Activated T-helper 1 cell treated with anti-CD3 and anti-CD28 coated beads, Interleukin-12 subunit alpha, Interleukin-12 subunit beta, Interleukin-2, Interleukin-4 antibody, amounts not matched to agents 30 ng/mL and 10 ng/mL and 1 ng/mL, durations not matched to agents 14 hours and 24 hours and 36 hours (primary cell): ENCODE data around the gene FASN. TPM values are rescaled to one million over a fixed set of nuclear protein-coding genes. Genes with fewer than 3 reads are reported as not detected.

Source experiments
- DNase-seq: peaks from one replicate; pipeline ENCODE4 v3.0.0; 2021; ENCODE audit warnings: low spot score
- H3K27ac Mint-ChIP-seq: one replicate; pipeline ENCODE4 v1.8.0; 2021; ENCODE audit warnings: mild to moderate bottlenecking, mixed read lengths
- H3K27me3 Mint-ChIP-seq: one replicate; pipeline ENCODE4 v1.8.0; 2022; ENCODE audit warnings: mild to moderate bottlenecking, moderate library complexity, mixed read lengths; ENCODE audit not compliant: insufficient read depth
- H3K36me3 Mint-ChIP-seq: one replicate; pipeline ENCODE4 v1.8.0; 2021; ENCODE audit warnings: low read depth, mixed read lengths
- H3K4me1 Mint-ChIP-seq: one replicate; pipeline ENCODE4 v1.8.0; 2021; ENCODE audit warnings: low read depth, mixed read lengths
- H3K4me3 Mint-ChIP-seq: one replicate; pipeline ENCODE4 v1.8.0; 2021; ENCODE audit warnings: mild to moderate bottlenecking, moderate library complexity, mixed read lengths
- H3K9me3 Mint-ChIP-seq: one replicate; pipeline ENCODE4 v1.8.0; 2021; ENCODE audit warnings: mixed read lengths
- intact Hi-C: fragments of 100-400 bp; cut with micrococcal nuclease; formaldehyde crosslinking; loops from one replicate; pipeline ENCODE4 v1.15.1; 2024
- total RNA-seq: library from RNA; stranded (reverse); gene quantifications from 2 replicates; pipeline ENCODE4 v1.2.3, GENCODE V29; 2022

FASN gene
- total RNA-seq, 1 donor from 2014 or later = 421 TPM

DNA sequence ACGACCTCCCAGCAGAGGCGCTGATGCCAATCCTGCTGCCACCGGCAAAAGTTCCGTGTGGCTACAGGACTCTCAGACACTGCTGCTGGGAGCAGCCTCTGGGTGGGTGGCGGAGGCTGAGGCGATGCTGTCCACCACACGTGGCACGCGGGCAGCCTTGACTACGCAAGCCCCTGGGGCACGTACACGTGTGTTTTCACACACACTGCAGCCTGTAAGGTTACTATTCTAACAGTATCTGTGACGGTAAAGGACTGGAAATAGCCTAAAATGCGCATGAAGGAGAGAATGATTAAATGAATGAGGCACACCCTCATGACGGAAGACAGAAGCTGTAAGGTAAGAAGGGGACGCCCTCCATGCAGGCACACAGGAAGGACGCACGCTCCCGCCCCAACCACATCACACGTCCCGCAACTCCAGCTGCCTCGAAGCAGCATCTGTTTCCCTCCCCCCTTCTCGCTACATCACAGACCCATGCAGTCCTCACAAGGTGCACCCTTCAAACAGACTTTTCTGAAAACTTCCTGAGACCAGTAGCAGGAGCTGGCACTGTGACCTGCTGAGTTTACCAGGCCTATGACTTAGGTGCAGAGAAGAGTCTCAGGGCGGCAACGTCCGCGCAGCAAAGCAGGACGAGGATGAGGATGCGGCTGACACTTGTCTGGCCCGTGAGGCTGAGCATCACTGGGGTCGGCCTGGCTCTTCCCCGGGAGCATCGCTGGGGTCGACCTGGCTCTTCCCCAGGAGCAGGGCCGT, 28.7 kb upstream of the FASN start:
- DNase-seq = peak; percentile 73
- peak overlapping the region; percentile 82 for H3K4me3 Mint-ChIP-seq
- intact Hi-C loops = loop anchor here (2.0 to 10.0 kb wide), 2 partner anchors 20 to 78 kb away; no protein-coding TSS in a partner anchor
- H3K9me3 Mint-ChIP-seq = no peaks in the 10 kb centered on the region
- H3K27me3 Mint-ChIP-seq = no peaks in the 10 kb centered on the region
- peaks cover 9% of the 10 kb centered on the region for H3K36me3 Mint-ChIP-seq
- H3K27ac Mint-ChIP-seq = peak overlapping the region; percentile 86
- H3K4me1 Mint-ChIP-seq = peaks cover 34% of the 10 kb centered on the region

DNA sequence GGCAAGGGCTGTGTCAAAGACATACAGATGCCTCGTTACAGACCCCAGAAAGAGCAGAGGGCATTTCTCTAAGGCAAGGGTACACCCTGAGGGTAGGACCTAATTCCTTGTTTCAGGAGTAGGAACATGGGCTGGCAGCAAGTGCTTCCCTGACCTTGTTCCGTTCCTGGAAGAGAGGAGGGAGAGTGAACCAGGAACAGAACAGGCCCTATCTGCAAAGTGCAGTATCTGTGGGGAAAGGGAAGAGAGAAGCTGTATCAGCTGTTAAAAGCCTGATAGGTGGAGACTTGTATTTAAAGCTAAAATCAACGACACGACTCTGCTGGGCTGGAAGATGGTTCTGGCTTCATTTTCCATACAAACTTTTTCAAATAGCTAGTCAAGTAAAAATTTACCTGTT, 26.1 kb upstream of the FASN start:
- Mint-ChIP-seq H3K4me3 (no peak overlapping the region), H3K36me3 (peaks cover 9% of the 10 kb centered on the region), H3K9me3 (no peaks in the 10 kb centered on the region), H3K27me3 (no peaks in the 10 kb centered on the region), H3K27ac (peak overlapping the region; percentile 9), H3K4me1 (peaks cover 41% of the 10 kb centered on the region)
- DNase-seq = no peak
- intact Hi-C loops = loop anchor here (10.0 kb wide), 1 partner anchor 81 kb away; no protein-coding TSS in a partner anchor

DNA sequence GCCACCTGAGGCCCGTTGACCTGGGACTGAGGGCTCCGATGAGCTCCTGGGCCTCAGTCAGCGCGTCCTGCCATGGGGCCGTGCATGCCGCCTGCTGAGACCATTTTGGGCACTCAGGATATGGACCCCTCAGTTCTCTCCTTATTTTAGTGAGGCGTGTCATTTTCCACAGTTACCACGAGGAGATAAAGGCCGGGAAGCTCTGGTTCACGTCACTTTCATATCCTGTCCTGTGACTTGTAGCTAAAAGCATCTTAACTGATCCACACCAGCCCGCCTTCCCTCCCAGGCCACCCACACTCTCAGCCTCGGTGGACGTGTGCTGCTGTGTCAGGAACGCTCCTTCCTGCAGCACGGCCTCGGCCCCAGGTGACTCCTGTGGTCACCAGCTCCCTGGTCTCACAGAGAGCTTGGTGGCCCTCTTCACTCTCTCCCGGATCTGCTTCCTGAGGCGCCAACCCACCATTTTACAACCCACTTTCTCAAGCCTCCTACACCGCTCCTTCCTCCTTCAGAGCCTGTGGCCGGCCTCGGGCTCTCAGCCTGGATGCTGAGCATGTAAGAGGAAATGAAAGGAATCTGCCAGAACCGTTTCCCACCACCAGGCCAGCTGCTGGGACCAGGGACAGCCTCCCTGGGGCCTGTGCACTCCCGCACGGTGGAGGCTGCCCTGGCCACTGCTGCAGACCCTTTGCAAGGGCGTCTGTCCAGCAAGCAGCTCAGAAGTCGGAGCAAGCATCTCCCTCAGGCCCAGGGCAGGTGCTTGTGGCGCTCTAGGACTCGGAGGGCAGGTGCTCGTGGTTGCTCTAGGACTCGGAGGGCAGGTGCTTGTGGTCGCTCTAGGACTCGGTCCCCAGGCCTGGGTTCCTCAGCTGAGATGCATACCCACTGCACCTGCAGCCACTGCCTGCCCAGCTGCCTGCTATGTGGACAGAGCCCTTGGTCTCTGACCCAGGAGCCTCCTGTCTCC, 23.9 kb upstream of the FASN start:
- Mint-ChIP-seq H3K27ac (no peak overlapping the region), H3K9me3 (no peaks in the 10 kb centered on the region), H3K27me3 (no peaks in the 10 kb centered on the region), H3K4me1 (peaks cover 30% of the 10 kb centered on the region), H3K36me3 (peaks cover 9% of the 10 kb centered on the region), H3K4me3 (no peak overlapping the region)
- no peak for DNase-seq
- intact Hi-C loops = loop anchor here (10.0 kb wide), 1 partner anchor 83 kb away; no protein-coding TSS in a partner anchor

DNA sequence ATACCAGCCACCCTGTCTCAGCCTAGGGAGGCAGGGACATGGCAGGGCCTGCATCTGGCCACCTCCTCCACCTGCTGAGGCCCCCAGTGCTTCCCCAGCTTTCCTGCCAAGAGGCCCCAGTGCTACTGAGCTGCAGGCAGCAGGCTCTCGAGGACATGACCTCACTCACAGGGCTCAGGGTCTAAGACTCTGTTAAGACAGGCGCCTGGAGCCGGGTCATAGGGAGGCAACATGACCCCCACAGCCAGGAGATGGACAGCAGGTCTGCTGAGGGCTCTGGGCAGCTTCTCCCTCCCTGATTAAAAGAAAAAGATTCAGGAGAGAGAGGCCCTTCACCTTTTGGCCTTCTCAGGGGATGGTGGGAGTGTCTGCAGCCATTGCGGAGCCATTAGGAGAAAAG, 23.2 kb upstream of the FASN start:
- H3K36me3 Mint-ChIP-seq = peaks cover 9% of the 10 kb centered on the region
- H3K4me3 Mint-ChIP-seq = no peak overlapping the region
- H3K27me3 Mint-ChIP-seq = no peaks in the 10 kb centered on the region
- peaks cover 23% of the 10 kb centered on the region for H3K4me1 Mint-ChIP-seq
- H3K9me3 Mint-ChIP-seq = no peaks in the 10 kb centered on the region
- H3K27ac Mint-ChIP-seq = no peak overlapping the region
- intact Hi-C loops = loop anchor here (10.0 kb wide), 1 partner anchor 84 kb away; no protein-coding TSS in a partner anchor
- no peak for DNase-seq

DNA sequence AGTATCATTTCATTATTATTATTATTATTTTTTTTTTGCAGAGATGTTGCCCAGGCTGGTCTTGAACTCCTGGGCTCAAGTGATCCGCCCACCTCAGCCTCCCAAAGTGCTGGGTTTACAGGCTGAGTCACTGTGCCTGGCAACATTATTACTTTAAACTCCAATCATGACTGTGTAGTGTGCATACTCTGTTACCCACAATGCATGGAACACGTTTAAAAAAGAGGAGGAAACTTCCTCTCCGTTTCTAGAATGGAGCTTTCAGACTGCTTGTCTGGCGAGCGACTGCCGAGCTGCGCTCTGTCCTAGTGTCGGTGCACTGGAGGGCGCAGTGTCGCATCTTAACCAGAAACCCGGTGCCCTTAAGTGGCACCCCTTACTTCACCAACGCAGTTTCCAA, 22.1 kb upstream of the FASN start:
- Mint-ChIP-seq H3K9me3 (no peaks in the 10 kb centered on the region), H3K27ac (no peak overlapping the region), H3K4me1 (peaks cover 23% of the 10 kb centered on the region), H3K27me3 (no peaks in the 10 kb centered on the region), H3K36me3 (peaks cover 9% of the 10 kb centered on the region), H3K4me3 (no peak overlapping the region)
- no peak for DNase-seq
- intact Hi-C loops = loop anchor here (10.0 kb wide), 1 partner anchor 85 kb away; no protein-coding TSS in a partner anchor

DNA sequence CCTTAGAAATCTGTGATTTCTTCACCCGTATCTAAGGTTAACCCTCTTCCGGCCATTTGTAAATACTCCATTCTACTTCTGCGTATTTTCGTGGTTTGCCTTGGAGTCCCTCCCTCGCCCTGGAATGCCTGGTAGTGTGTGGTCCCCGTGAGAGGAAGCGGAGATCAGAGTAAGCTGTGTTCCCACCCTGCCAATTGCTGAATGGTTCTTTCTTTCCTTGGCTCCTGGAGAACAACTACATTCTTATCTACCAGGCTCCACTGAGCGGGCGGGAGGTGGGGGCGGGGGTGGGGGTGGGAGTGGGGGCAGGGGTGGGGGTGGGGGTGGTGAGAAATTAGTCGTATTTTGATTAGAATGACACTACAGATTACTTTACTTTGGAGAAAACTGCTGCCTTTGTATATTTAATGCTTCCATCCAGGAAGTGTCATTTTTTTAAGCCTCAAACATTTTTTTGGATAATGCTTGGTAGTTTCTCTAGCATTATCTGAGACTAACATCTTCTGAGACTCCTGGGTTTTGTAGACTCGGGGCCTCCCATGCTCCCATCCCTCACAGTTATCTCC, 20.9 kb upstream of the FASN start:
- no peak for DNase-seq
- intact Hi-C loops = no loop called here
- Mint-ChIP-seq H3K36me3 (peaks cover 6% of the 10 kb centered on the region), H3K27ac (no peak overlapping the region), H3K4me3 (no peak overlapping the region), H3K27me3 (no peaks in the 10 kb centered on the region), H3K9me3 (no peaks in the 10 kb centered on the region), H3K4me1 (peaks cover 17% of the 10 kb centered on the region)

DNA sequence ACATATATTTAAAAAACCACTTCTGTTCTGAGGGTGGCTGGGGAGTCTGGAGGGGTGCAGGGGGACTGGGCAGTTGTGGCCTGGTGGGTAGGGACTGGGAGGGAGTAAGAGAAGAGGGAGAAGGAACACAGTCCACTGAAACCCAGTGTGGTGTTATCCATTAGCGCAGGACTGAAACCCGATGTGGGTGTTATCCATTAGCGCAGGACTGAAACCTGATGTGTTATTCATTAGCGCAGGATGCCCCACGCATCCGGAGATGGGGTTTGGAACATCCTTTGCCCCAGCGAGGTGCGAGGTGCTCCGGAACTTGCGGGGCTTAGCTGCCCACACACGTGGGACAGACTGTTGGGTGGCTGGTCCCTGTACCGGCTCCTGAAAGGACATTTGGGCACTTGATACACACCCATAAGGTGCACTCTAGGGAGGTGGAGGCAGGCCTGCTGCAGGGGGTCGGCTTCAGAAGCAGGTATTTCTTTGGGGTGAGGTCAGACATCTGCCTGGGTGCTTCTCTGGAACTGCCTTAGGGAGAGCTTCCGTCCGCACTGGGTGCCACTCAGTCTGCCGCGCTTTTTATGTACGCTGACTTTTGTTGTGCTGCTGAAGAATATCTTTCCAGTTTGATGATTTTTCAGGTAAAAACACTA, 20.3 kb upstream of the FASN start:
- Mint-ChIP-seq H3K36me3 (peaks cover 3% of the 10 kb centered on the region), H3K9me3 (no peaks in the 10 kb centered on the region), H3K27me3 (no peaks in the 10 kb centered on the region), H3K27ac (no peak overlapping the region), H3K4me1 (peaks cover 17% of the 10 kb centered on the region), H3K4me3 (no peak overlapping the region)
- intact Hi-C loops = no loop called here
- DNase-seq = no peak

DNA sequence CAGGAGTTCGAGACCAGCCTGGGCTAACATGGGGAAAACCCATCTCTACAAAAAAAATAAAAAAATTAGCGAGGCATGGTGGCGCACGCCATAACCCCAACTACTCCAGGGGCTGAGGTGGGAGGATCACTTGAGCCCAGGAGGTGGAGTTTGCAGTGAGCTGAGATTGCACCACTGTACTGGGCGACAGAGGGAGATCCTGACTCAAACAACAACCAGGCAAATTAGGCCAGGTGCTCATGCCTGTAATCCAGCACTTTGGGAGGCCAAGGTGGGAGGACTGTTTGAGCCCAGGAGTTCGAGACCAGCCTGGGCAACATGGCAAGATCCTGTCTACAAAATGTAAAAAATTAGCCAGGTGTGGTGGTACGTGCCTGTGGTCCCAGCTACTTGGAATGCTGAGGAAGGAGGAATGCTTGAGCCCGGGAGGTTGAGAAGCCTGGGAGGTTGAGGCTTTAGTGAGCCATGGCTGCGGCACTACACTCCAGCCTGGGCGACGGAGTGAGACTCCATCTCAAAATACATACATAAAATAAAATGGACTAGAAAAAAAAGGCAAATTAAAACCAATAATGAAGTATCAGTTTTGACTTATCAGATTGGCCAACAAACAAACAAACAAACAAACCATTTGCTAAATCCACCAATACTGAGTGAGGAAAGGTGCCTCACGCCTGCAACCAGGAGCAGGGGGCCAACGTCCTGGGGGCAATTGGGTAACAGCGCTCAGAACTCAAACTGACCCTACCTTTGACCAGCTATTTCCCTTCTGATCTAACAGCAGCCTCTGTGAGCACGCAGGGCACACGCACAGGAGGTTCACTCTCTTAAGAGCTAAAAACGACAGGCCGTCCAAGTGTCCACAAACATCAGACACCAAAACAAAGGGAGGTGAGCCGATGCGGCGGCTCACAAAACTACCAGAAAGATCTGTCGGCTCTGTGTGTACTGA, 19.4 kb upstream of the FASN start:
- intact Hi-C loops = no loop called here
- peaks cover 2% of the 10 kb centered on the region for H3K36me3 Mint-ChIP-seq
- DNase-seq = no peak
- no peak overlapping the region for H3K4me3 Mint-ChIP-seq
- peaks cover 13% of the 10 kb centered on the region for H3K4me1 Mint-ChIP-seq
- no peaks in the 10 kb centered on the region for H3K9me3 Mint-ChIP-seq
- H3K27ac Mint-ChIP-seq = no peak overlapping the region
- H3K27me3 Mint-ChIP-seq = no peaks in the 10 kb centered on the region

DNA sequence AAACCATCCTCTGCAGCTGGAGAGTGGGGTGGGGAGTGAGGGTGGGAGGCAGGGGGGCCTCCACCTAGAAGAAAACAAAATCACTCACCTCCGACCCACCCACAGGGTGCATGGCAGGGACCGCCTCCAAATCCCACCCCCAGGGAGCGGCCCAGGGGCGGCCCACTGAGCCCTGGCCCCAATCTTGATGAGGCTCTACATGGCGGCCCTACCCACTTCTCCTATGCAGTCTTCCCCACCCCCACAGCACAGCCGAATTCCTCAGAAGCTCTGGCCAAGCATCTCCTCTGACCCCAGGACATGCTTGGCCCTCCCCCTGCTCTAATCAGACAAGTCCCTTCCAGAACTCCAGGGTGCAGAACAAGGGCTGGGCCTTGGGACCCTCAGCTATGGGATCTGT, 18.2 kb upstream of the FASN start:
- H3K4me3 Mint-ChIP-seq = no peak overlapping the region
- no peaks in the 10 kb centered on the region for H3K9me3 Mint-ChIP-seq
- no peak for DNase-seq
- H3K27ac Mint-ChIP-seq = no peak overlapping the region
- no peaks in the 10 kb centered on the region for H3K27me3 Mint-ChIP-seq
- no peaks in the 10 kb centered on the region for H3K36me3 Mint-ChIP-seq
- peaks cover 6% of the 10 kb centered on the region for H3K4me1 Mint-ChIP-seq
- intact Hi-C loops = no loop called here

DNA sequence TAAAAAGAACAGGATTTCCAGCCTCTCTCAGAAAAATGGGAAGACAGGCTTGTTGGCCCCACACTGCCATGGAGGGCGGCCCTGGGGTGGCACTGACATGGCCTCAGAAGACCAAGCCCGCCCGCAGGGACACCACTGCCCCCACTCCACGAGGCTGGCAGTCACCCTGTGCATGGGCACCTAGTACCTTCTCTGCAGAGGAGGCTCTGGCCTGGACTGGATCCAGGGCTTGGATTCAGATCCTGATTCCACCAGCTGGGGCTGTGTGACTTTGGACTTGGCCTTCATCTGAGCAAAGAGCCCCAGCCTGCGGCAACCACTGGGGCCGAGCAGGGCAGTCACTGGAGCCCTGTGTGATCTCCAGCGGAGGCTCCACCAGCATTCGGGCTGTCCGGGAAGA, 16.8 kb upstream of the FASN start:
- intact Hi-C loops = no loop called here
- H3K4me3 Mint-ChIP-seq = no peak overlapping the region
- H3K4me1 Mint-ChIP-seq = no peaks in the 10 kb centered on the region
- no peaks in the 10 kb centered on the region for H3K36me3 Mint-ChIP-seq
- DNase-seq = no peak
- H3K27ac Mint-ChIP-seq = no peak overlapping the region
- H3K9me3 Mint-ChIP-seq = no peaks in the 10 kb centered on the region
- no peaks in the 10 kb centered on the region for H3K27me3 Mint-ChIP-seq

DNA sequence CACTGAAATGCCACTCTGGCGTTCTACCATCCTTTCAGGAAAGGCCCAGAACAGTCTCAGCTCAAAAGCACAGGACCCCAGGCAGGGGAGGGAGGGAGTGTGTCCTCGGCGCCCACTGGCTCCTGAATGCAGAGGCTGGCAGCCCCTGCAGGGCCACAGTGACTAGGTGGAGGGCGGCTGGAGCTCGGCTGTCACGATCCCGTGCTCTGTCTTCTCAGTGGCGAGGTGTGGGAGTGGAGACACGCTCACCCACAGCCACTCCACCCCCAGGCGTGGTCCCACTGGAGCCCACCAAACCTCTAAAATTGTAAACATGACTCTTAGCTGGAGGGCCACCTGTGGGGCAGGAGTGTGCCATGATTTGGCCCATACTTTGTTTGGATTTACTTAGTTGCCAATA, 16.4 kb upstream of the FASN start:
- no peaks in the 10 kb centered on the region for H3K27me3 Mint-ChIP-seq
- no peaks in the 10 kb centered on the region for H3K36me3 Mint-ChIP-seq
- DNase-seq = no peak
- no peaks in the 10 kb centered on the region for H3K9me3 Mint-ChIP-seq
- no peak overlapping the region for H3K27ac Mint-ChIP-seq
- no peaks in the 10 kb centered on the region for H3K4me1 Mint-ChIP-seq
- intact Hi-C loops = no loop called here
- H3K4me3 Mint-ChIP-seq = no peak overlapping the region

DNA sequence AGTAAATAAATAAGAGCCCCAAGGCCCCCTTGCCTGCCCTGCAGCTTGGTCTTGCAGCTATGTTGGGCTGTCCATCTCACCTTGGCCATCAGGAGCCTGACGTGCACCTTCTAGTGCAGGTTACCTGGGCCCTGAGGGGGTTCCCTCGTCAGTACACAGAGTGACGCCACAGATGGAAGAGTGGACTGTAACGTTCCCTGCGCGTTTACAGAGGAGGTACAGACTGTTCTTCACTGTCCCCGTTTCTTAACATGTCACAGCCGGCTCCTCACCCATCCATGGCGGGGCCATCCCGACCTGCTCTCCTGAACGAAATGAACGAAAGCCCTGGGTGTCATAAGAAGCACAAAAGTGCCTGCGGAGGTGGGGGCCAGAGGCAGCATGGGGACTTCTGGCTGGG, 15.9 kb upstream of the FASN start:
- no peak overlapping the region for H3K4me3 Mint-ChIP-seq
- intact Hi-C loops = no loop called here
- H3K27ac Mint-ChIP-seq = no peak overlapping the region
- no peak for DNase-seq
- no peaks in the 10 kb centered on the region for H3K36me3 Mint-ChIP-seq
- no peaks in the 10 kb centered on the region for H3K4me1 Mint-ChIP-seq
- H3K27me3 Mint-ChIP-seq = no peaks in the 10 kb centered on the region
- H3K9me3 Mint-ChIP-seq = no peaks in the 10 kb centered on the region
